Mesendoderm (in vitro differentiated cells): ENCODE results near the gene SDF4.

Experiments
- DNase-seq: peaks from one replicate; pipeline ENCODE4 v3.0.0; 2013
- H2AK5ac ChIP-seq: 2 replicates; pipeline ENCODE4 v1.6.1; 2013; ENCODE audit warnings: low read length, inconsistent platforms
- H2BK120ac ChIP-seq: 2 replicates; pipeline ENCODE4 v1.6.1; 2013; ENCODE audit warnings: low read depth, mild to moderate bottlenecking, low read length, moderate library complexity, mixed read lengths
- H2BK15ac ChIP-seq: replicated peaks from 2 replicates; pipeline ENCODE4 v1.6.1; 2013; ENCODE audit warnings: low read depth, mild to moderate bottlenecking, moderate library complexity
- H2BK5ac ChIP-seq: 2 replicates; pipeline ENCODE4 v1.6.1; 2013; ENCODE audit warnings: low read length, inconsistent platforms
- H3K18ac ChIP-seq: 2 replicates; pipeline ENCODE4 v1.6.1; 2013; ENCODE audit warnings: mild to moderate bottlenecking, low read length, mixed read lengths
- H3K23ac ChIP-seq: one replicate; pipeline ENCODE4 v1.6.1; 2013; ENCODE audit warnings: low read length
- H3K27ac ChIP-seq: 2 replicates; pipeline ENCODE4 v1.5.1; 2013; ENCODE audit warnings: low read depth, mild to moderate bottlenecking, inconsistent platforms, low read length, moderate library complexity
- H3K27me3 ChIP-seq: 2 replicates; pipeline ENCODE4 v1.6.1; 2013; ENCODE audit warnings: low read length, control low read depth, mild to moderate bottlenecking, inconsistent platforms; ENCODE audit not compliant: insufficient read depth, poor library complexity
- H3K36me3 ChIP-seq: 2 replicates; pipeline ENCODE4 v1.6.1; 2013; ENCODE audit warnings: low read length, inconsistent platforms; ENCODE audit not compliant: control insufficient read depth, insufficient read depth
- H3K4ac ChIP-seq: one replicate; pipeline ENCODE4 v1.6.1; 2013; ENCODE audit warnings: low read depth, mild to moderate bottlenecking, low read length, moderate library complexity
- H3K4me1 ChIP-seq: 2 replicates; pipeline ENCODE4 v1.6.1; 2013; ENCODE audit warnings: low read depth, low read length, inconsistent platforms; ENCODE audit not compliant: control insufficient read depth
- H3K4me2 ChIP-seq: 2 replicates; pipeline ENCODE4 v1.6.1; 2013; ENCODE audit warnings: low read length
- H3K4me3 ChIP-seq: 2 replicates; pipeline ENCODE4 v1.5.1; 2013; ENCODE audit warnings: mild to moderate bottlenecking, low read length
- H3K56ac ChIP-seq: one replicate; pipeline ENCODE4 v1.6.1; 2013; ENCODE audit warnings: low read length
- H3K79me1 ChIP-seq: 2 replicates; pipeline ENCODE4 v1.6.1; 2013; ENCODE audit warnings: low read length, inconsistent platforms
- H3K79me2 ChIP-seq: 2 replicates; pipeline ENCODE4 v1.6.1; 2013; ENCODE audit warnings: mild to moderate bottlenecking, low read length; ENCODE audit not compliant: control insufficient read depth, insufficient read depth
- H3K9ac ChIP-seq: 2 replicates; pipeline ENCODE4 v1.6.1; 2013; ENCODE audit warnings: low read length, inconsistent platforms
- H4K5ac ChIP-seq: one replicate; pipeline ENCODE4 v1.6.1; 2013; ENCODE audit warnings: low read length
- H4K8ac ChIP-seq: one replicate; pipeline ENCODE4 v1.6.1; 2013; ENCODE audit warnings: low read depth, mild to moderate bottlenecking, control low read depth, low read length, moderate library complexity
- WGBS: extraction: QIAGEN DNeasy Blood & Tissue Kit; methylation state at CpG from one replicate; pipeline ENCODE4 v1.1.7; 2013; ENCODE audit warnings: low lambda C conversion rate, missing lambda C conversion rate; ENCODE audit not compliant: insufficient coverage; ENCODE audit errors: extremely low coverage; 5-methylcytosine and 5-hydroxymethylcytosine counted together

SDF4 gene

DNA sequence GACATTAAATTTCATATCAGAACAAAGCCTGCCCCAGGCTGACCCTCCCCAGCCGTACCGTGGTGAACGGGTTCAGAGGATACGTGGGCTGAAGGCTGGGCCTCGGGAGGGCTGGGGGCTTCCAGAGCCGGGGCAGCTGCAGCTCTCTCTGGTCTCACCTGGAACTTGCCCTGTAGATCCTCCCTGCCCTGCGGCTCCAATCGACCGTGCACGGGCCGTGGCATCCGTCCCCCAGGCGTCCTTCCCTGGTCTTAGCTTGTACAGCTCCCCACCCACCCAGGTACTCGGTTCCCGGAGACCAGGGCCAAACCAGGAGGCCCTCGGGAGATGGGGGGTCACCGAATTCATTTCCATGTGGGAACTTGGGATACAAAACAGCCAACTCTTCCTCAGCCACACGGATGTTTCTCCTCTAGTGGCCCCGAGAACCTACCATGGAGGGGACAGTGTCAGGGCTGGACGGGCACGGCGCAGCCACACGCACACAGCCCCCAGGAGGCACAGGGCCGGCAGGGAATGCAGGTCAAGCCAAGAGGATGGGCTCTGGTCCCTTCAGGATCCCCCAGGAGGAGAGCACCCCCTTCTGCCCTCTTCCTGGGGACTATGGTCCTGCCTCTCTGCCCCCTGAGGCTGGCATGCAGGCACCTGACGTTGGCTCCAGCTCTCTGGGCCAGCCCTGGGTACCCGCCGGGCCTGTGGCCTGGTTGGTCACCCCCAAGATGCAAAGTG, 3.4 kb upstream of the SDF4 start:
- Histone ChIP-seq H3K79me2 (peaks cover 22% of the 10 kb centered on the region), H3K4me1 (peaks cover 7% of the 10 kb centered on the region)

DNA sequence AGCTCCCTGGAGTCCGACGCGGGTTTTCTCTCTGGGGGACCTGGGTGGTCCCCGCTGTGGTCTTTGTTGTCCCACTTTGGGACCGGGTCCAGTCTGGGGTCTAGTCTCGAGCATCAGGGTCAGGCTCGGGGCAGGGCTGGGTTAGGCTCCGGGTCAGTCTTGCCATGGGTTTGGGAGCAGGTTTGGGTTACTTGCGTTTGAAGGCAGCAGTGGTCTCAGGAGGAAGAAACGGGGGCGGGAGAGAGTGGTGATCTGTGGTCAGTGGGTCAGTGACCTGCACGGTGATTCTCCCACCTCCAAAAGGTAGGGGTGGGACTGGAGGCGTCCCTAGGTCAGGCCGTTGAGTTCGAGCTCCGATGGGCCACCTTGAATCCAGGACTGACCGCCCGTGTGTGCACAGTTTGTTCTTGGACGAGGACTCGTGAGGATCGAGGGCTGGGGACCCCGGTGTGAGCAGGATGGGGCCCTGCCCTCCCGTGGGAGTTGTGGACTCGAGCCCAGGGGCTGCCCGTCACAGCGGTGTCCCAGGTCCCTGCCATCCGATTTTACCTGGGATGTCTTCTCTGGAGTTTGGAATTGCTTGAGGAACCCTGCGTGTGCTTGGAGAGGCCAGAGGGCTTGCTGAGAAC, 2.5 kb upstream of the SDF4 start:
- Histone ChIP-seq H3K27me3 (no peaks in the 10 kb centered on the region), H4K8ac (no peak overlapping the region), H3K4me1 (peaks cover 7% of the 10 kb centered on the region), H2BK120ac (no peak overlapping the region), H3K79me2 (peaks cover 30% of the 10 kb centered on the region), H3K18ac (no peak overlapping the region), H2BK15ac (no peak overlapping the region), H2AK5ac (no peak overlapping the region), H3K4ac (no peak overlapping the region), H3K4me2 (no peak overlapping the region), H3K27ac (no peak overlapping the region), H4K5ac (no peak overlapping the region), H3K9ac (no peak overlapping the region), H3K79me1 (peaks cover 28% of the 10 kb centered on the region), H3K4me3 (no peak overlapping the region), H3K23ac (no peak overlapping the region), H3K36me3 (no peaks in the 10 kb centered on the region), H2BK5ac (no peak overlapping the region), H3K56ac (no peak overlapping the region)
- WGBS, result no CpG with 5 or more reads among the region's 28 CpGs
- no peak for DNase-seq

More for the DNA sequence above, 3.4 kb upstream of the SDF4 start:
- Histone ChIP-seq H3K27me3 (no peaks in the 10 kb centered on the region), H4K5ac (no peak overlapping the region), H3K4ac (no peak overlapping the region), H3K27ac (no peak overlapping the region), H3K23ac (no peak overlapping the region), H2BK120ac (no peak overlapping the region), H3K4me2 (no peak overlapping the region), H3K36me3 (no peaks in the 10 kb centered on the region), H2AK5ac (no peak overlapping the region), H4K8ac (no peak overlapping the region), H3K4me3 (no peak overlapping the region), H2BK15ac (no peak overlapping the region), H3K18ac (no peak overlapping the region), H3K9ac (no peak overlapping the region), H2BK5ac (no peak overlapping the region), H3K56ac (no peak overlapping the region), H3K79me1 (peaks cover 23% of the 10 kb centered on the region)
- no CpG with 5 or more reads among the region's 27 CpGs for WGBS
- DNase-seq, result no peak

DNA sequence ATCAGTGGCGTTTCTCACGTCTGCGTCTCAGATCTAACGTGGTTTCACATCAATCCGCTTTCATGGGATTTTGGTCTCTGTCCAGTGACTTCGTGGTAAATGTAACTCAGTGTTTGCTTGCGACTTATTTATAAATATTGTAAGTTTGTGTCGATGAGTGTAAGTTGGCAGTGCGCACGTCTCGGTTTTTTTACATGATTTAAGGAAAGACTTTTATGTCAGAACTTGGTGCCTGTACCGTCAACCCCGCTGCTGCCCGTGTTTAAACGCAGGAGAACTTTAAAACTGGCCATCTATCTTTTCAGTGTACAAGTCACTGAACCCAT, 1.7 kb upstream of the SDF4 start:
- Histone ChIP-seq H3K4ac (no peak overlapping the region), H3K4me3 (no peak overlapping the region)
- no CpG with 5 or more reads among the region's 15 CpGs for WGBS

DNA sequence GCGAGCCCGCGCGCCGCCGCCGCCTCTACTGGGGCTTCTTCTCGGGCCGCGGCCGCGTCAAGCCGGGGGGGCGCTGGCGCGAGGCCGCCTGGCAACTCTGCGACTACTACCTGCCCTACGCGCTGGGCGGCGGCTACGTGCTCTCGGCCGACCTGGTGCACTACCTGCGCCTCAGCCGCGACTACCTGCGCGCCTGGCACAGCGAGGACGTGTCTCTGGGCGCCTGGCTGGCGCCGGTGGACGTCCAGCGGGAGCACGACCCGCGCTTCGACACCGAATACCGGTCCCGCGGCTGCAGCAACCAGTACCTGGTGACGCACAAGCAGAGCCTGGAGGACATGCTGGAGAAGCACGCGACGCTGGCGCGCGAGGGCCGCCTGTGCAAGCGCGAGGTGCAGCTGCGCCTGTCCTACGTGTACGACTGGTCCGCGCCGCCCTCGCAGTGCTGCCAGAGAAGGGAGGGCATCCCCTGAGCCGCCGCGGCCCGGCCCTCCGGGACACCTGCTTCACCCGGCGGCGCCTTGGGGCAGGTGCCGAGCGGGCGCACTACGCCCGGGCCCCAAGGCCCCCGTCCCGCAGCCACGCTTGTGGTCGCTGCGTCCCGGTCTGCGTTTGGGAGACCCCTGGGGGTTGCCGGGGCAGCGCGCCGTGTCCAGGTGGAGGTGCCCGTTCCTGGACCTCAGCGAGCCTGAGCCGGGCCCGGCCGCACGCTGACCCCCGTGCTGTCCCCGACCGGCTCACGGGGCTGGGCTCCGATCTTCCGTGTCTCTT, 1.2 kb upstream of the SDF4 start:
- Histone ChIP-seq H3K9ac (peak overlapping the region; percentile 27), H2AK5ac (peak overlapping the region; percentile 78), H3K18ac (no peak overlapping the region), H3K4me1 (peaks cover 7% of the 10 kb centered on the region), H3K79me1 (peaks cover 32% of the 10 kb centered on the region), H3K4me2 (peak overlapping the region; percentile 48), H3K4ac (peak overlapping the region; percentile 81), H4K5ac (no peak overlapping the region), H3K27me3 (no peaks in the 10 kb centered on the region), H3K27ac (no peak overlapping the region), H4K8ac (no peak overlapping the region), H3K79me2 (peaks cover 36% of the 10 kb centered on the region), H3K56ac (peak overlapping the region; percentile 64), H2BK5ac (no peak overlapping the region), H3K4me3 (no peak overlapping the region), H2BK120ac (no peak overlapping the region), H3K23ac (no peak overlapping the region), H3K36me3 (no peaks in the 10 kb centered on the region), H2BK15ac (no peak overlapping the region)
- no CpG with 5 or more reads among the region's 98 CpGs for WGBS
- DNase-seq, result no peak

More for the DNA sequence above, 1.7 kb upstream of the SDF4 start:
- peak overlapping the region; percentile 10 for H3K56ac ChIP-seq
- no peak overlapping the region for H4K8ac ChIP-seq
- no peaks in the 10 kb centered on the region for H3K36me3 ChIP-seq
- H3K79me1 ChIP-seq, result peaks cover 32% of the 10 kb centered on the region
- no peak overlapping the region for H3K27ac ChIP-seq
- no peak overlapping the region for H3K23ac ChIP-seq
- H2BK15ac ChIP-seq, result no peak overlapping the region
- H2AK5ac ChIP-seq, result no peak overlapping the region
- no peaks in the 10 kb centered on the region for H3K27me3 ChIP-seq
- peak overlapping the region; percentile 13 for H3K9ac ChIP-seq
- H3K4me1 ChIP-seq, result peaks cover 7% of the 10 kb centered on the region
- no peak overlapping the region for H2BK120ac ChIP-seq
- no peak overlapping the region for H2BK5ac ChIP-seq
- no peak overlapping the region for H4K5ac ChIP-seq
- no peak for DNase-seq
- peak overlapping the region; percentile 7 for H3K4me2 ChIP-seq
- H3K18ac ChIP-seq, result no peak overlapping the region
- peaks cover 36% of the 10 kb centered on the region for H3K79me2 ChIP-seq

DNA sequence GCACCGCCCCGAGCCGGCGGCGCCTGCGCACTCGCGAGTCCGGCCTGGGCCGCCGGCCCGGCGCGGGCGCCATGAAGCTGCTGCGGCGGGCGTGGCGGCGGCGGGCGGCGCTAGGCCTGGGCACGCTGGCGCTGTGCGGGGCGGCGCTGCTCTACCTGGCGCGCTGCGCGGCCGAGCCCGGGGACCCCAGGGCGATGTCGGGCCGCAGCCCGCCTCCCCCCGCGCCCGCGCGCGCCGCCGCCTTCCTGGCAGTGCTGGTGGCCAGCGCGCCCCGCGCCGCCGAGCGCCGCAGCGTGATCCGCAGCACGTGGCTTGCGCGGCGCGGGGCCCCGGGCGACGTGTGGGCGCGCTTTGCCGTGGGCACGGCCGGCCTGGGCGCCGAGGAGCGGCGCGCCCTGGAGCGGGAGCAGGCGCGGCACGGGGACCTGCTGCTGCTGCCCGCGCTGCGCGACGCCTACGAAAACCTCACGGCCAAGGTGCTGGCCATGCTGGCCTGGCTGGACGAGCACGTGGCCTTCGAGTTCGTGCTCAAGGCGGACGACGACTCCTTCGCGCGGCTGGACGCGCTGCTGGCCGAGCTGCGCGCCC, 501 bp upstream of the SDF4 start, which contains the start of gene B3GALT6:
Gene B3GALT6 (plus strand): TSS at position 30 of the 588 bp plus-strand sequence. CDS start 42 bp downstream, at position 72.
- peak within 1 kb of the TSS; percentile 94 for H3K4me3 ChIP-seq
- H2BK5ac ChIP-seq, result peak within 1 kb of the TSS; percentile 69
- H2AK5ac ChIP-seq, result peak within 1 kb of the TSS; percentile 97
- peak within 1 kb of the TSS; percentile 45 for H3K27ac ChIP-seq
- peaks cover 35% of the 10 kb centered on the region for H3K79me1 ChIP-seq
- no peak within 1 kb of the TSS for H4K5ac ChIP-seq
- peak within 1 kb of the TSS; percentile 66 for H3K23ac ChIP-seq
- no peak for DNase-seq
- peaks cover 7% of the 10 kb centered on the region for H3K4me1 ChIP-seq
- H2BK15ac ChIP-seq, result no peak within 1 kb of the TSS
- H3K56ac ChIP-seq, result peak within 1 kb of the TSS; percentile 97
- peak within 1 kb of the TSS; percentile 81 for H3K4ac ChIP-seq
- H3K36me3 ChIP-seq, result no peaks in the 10 kb centered on the region
- peak within 1 kb of the TSS; percentile 16 for H2BK120ac ChIP-seq
- H3K27me3 ChIP-seq, result no peaks in the 10 kb centered on the region
- H4K8ac ChIP-seq, result peak within 1 kb of the TSS; percentile 93
- H3K4me2 ChIP-seq, result peak within 1 kb of the TSS; percentile 100
- no CpG with 5 or more reads among the region's 100 CpGs for WGBS
- peaks cover 40% of the 10 kb centered on the region for H3K79me2 ChIP-seq
- peak within 1 kb of the TSS; percentile 94 for H3K9ac ChIP-seq
- peak within 1 kb of the TSS; percentile 47 for H3K18ac ChIP-seq
